D721Med (cell line): Measurements from ENCODE around the gene EXOC4.

Source experiments
- DNase-seq: peaks from one replicate; pipeline ENCODE4 v3.0.0; 2011; ENCODE audit warnings: low spot score; ENCODE audit not compliant: insufficient read length
- FAIRE-seq: peaks from 2 replicates; lab custom pipeline; 2011; peaks lifted over from hg19 to GRCh38; lab: Jason Lieb, UNC
- TF ChIP-seq, protein P1 (sequence below): IDR thresholded peaks from 2 replicates; pipeline ENCODE4 v1.5.1; 2012; ENCODE audit warnings: mild to moderate bottlenecking, control low read depth; ENCODE audit not compliant: insufficient read depth; ENCODE audit errors: missing control alignments

Gene EXOC4

DNA sequence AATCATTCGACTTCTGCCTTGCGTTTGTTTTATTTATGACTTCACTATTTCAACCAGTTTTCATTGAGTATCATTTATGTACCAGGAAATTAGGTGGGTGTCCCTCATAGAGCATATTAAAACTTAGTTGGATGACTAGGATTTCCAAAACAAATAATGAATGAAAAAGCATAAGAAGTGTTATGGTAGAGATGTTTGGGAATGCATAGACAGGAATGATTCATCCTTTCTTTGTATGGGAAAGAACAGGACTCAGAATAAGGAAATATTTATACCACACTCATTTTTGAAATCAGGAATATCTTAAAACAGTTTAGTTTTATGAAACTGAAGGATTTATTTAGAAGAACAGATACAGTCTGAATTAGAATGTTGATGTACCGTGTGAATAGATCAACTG is 315.7 kb downstream of the EXOC4 start:
- DNase-seq (no peak), FAIRE-seq (no peak)
- TF ChIP-seq, protein P1, sequence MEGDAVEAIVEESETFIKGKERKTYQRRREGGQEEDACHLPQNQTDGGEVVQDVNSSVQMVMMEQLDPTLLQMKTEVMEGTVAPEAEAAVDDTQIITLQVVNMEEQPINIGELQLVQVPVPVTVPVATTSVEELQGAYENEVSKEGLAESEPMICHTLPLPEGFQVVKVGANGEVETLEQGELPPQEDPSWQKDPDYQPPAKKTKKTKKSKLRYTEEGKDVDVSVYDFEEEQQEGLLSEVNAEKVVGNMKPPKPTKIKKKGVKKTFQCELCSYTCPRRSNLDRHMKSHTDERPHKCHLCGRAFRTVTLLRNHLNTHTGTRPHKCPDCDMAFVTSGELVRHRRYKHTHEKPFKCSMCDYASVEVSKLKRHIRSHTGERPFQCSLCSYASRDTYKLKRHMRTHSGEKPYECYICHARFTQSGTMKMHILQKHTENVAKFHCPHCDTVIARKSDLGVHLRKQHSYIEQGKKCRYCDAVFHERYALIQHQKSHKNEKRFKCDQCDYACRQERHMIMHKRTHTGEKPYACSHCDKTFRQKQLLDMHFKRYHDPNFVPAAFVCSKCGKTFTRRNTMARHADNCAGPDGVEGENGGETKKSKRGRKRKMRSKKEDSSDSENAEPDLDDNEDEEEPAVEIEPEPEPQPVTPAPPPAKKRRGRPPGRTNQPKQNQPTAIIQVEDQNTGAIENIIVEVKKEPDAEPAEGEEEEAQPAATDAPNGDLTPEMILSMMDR: no peak

DNA sequence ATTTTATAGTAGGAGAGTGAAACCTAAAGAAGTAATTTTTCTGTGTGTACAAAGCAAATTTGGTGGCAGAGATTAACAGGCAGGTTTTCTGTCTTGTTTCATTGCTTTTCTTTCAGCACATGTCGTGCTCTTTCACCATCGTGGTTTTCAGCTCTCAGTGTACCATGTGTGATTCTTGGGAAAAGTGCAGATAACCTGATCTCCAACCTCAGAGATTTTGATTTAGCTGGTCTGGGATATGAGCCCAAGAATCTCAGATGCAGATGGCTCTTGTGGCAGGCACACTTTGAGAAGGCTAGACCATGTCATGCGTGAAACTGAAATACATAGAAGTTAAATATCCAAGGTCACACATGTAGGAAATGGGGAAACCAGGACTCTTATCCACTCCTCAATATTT is 317.4 kb downstream of the EXOC4 start:
- DNase-seq: no peak
- TF ChIP-seq, protein P1: no peak
- no peak for FAIRE-seq

DNA sequence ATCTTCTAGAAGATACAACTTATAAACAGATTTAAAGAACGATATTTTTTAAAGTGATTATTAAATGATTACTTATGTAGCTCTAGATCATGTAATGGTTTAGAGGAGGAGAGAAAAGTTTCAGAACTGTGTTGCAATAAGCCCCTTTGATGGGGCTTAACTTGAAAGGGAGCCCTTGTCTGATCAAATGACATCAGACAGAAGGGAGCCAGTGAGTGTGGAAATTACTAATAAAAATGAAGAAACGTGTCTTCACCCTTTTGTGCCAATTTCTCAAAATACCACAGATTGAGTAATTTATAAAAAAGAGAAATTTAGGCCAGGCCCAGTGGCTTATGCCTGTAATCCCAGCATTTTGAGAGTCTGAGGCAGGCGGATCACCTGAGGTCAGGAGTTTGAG is 318.2 kb downstream of the EXOC4 start:
- TF ChIP-seq, protein P1: no peak
- FAIRE-seq: no peak
- DNase-seq: no peak

DNA sequence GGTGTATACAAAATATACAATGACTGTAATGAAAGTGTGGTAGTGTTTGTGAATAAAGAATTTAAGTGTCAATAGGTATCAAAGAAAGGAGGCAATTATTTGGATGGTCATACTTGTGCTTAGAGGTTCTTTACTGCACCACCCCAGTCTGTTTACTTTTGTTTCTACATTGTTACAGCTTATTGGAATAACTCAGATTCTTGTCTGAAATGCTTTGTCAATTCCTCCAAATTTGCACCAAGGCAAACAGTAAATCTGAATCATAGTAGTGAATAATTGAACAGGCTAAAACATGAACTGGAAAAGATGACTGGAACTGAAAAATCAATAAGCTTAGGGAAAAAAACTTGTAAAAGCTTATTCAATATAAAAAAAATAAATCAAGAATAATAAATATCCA is 319.2 kb downstream of the EXOC4 start:
- no peak for FAIRE-seq

DNA sequence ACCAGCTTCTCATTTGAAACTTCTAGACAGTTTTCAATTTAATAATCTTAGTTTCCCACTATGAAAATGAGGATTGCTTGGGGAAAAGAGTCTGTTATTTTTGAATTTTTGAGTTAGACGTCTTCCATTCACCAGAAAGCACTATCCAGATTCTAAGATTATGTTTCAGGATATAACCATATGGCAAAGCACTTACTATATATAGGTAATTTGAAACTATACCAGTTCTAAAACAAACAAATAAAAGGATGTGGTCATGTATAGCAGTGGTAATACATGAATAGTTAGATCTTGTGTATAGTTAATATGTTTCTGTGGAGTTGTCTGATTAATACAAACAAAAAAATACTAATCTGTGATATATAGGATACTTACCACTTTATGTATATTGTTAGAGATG is 320.0 kb downstream of the EXOC4 start:
- FAIRE-seq: no peak
- TF ChIP-seq, protein P1: no peak
- DNase-seq: no peak

More for the DNA sequence above, 319.2 kb downstream of the EXOC4 start:
- no peak for DNase-seq
- TF ChIP-seq, protein P1: no peak

DNA sequence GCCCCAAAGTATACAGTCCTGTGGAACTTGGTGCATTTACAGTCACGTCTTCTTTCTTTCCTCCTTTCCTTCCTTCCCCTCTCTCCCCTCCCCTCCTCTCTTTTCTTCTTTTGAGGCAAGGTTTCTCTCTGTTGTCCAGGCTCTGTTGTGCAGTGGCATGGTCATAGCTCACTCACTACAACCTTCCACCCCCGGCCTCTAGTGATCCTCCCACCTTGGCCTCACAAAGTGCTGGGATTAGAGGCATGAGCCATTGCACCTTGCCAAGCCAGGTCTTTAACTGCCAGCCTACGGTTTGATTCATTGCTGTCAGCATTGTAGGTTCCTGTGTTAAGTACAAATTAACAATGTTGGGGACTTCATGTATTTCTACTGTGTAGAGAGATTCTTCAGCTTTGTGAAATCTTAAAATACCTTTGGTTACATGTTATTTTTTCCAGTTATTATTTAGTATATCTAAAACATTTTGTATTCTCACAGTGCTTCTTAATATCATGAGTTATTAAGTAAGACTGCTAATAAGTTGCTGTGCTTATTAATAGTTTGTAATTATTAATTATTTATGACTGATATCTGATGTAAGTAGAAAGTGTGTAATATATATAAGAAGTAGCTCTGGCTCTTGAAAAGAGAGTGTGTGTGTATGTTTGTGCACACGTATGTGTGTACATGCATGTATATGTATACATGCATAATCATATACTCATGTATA is 320.8 kb downstream of the EXOC4 start:
- DNase-seq (no peak), FAIRE-seq (no peak)
- TF ChIP-seq, protein P1: no peak

DNA sequence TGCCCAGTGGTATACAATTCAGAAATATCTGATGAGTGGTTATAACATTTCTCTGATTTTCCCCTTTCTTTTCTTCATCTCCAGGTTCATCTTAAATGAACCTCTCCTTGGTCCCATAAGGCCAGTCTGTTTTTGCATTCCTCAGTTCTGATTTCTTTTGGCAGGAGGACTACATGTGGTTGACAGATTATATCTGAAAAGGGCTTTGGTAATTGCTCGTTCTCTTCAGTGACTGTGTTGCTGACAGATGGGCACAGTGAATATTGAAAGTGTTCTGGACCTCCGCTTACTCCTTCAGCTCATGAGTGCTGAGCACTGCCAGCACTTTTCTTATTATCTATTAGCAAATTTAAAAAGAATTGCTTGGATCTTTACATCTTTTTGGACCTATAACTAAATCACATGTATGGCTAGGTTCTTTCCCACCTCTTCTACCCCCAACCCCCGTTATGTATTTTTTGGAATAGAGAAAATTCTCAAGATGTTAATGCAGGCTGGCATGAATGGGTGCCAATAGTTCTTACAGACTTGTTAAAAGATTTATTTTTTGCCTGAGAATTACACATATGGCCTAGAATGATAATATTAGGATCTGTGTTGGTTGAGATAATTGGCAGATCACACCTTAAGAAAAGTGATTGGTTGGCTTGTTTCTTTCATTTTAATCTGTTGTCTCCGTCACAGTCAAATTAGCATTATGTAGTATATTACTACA is 323.0 kb downstream of the EXOC4 start:
- TF ChIP-seq, protein P1: no peak
- FAIRE-seq: no peak
- DNase-seq: no peak
